DOHH2 (cell line): Measurements from ENCODE around the gene ZIC4.

Source experiments
- EZH2phosphoT487 ChIP-seq: fragments of 200-600 bp; sonication (generic); IDR thresholded peaks from 2 replicates; pipeline ENCODE4 v1.6.1; 2017; ENCODE audit warnings: borderline replicate concordance, mild to moderate bottlenecking, antibody characterized with exemption, low read length, moderate library complexity, mixed read lengths
- TF ChIP-seq, protein P1 (sequence below): fragments of 200-600 bp; sonication (generic); IDR thresholded peaks from one replicate; pipeline ENCODE4 v1.5.1; 2014; ENCODE audit warnings: antibody characterized with exemption, mild to moderate bottlenecking, low read depth, low read length; ENCODE audit not compliant: poor library complexity, severe bottlenecking

DNA sequence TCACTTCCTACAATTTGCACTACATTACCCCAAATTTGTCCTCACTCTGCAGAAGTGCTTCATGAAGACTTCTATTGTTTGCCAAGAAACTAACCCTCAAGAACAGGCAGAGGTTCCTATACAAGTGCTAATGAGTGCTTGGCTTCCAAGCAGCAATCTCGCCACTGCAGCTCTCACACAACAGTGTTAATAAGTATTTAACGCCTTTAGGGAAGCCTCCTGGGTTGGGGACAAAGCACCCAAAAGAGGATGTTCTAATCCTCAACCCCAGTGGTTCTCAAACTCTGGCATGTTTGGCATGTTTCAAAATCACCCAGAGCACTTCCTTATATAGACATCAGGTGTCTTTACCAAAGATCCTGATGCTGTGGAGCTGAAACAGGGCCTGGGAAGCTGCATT is 64.6 kb downstream of the ZIC4 start:
- TF ChIP-seq, protein P1, sequence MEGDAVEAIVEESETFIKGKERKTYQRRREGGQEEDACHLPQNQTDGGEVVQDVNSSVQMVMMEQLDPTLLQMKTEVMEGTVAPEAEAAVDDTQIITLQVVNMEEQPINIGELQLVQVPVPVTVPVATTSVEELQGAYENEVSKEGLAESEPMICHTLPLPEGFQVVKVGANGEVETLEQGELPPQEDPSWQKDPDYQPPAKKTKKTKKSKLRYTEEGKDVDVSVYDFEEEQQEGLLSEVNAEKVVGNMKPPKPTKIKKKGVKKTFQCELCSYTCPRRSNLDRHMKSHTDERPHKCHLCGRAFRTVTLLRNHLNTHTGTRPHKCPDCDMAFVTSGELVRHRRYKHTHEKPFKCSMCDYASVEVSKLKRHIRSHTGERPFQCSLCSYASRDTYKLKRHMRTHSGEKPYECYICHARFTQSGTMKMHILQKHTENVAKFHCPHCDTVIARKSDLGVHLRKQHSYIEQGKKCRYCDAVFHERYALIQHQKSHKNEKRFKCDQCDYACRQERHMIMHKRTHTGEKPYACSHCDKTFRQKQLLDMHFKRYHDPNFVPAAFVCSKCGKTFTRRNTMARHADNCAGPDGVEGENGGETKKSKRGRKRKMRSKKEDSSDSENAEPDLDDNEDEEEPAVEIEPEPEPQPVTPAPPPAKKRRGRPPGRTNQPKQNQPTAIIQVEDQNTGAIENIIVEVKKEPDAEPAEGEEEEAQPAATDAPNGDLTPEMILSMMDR = no peak
- no peak for TF ChIP-seq EZH2phosphoT487
